NCI-H82 treated with DMSO at 0.1 percent for 48 hours (cell line): ENCODE results near the gene KCNH1.
A peak's percentile ranks its signal among the peaks of the same experiment; 100 is the strongest.

Experiments
- DNase-seq: peaks from one replicate; lab custom pipeline; 2025; ENCODE audit not compliant: unreplicated experiment; lab: John Stamatoyannopoulos, UW

KCNH1 gene

DNA sequence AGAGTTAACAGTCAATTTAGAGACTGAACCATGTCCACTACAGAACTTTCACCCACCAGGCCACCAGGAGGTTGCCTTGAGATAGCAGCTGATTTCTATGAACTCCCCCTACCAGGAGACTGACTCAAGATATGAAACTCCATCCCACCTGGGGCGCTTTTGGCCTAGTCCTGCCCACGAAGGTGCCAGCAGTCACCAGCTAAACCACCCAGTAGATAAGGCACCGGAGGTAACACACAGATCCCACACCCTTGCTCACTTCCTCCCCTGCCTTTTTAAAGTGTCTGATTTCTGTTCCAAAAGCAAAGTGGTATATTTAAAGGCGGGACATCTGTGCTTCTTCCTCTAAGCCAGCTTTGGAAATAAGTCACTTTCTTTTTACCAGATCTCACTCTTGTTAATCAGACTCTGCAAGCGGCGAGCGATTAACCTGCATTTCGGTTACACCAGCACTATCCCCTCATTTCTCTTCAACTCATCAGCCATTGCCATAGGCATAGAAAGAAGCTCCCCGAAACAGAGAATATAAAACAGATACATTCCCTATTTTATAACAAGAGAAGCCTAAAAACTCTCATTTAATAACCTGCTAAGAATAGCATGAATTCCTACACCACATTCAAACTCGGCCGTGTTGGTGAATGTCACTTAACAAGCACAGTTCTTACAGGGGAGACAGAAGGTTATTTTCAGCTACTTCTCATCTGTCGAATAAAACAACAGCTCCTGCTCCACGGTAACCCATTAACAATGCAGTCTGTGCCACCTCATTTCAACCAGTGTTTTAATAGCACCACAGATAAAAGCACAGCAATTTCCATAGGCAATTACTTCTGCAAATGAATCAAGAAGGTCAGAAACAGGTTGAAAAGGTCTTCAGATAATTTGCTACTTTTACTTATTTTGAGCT lies 318.1 kb downstream of the KCNH1 start:
- DNase-seq, result no peak

DNA sequence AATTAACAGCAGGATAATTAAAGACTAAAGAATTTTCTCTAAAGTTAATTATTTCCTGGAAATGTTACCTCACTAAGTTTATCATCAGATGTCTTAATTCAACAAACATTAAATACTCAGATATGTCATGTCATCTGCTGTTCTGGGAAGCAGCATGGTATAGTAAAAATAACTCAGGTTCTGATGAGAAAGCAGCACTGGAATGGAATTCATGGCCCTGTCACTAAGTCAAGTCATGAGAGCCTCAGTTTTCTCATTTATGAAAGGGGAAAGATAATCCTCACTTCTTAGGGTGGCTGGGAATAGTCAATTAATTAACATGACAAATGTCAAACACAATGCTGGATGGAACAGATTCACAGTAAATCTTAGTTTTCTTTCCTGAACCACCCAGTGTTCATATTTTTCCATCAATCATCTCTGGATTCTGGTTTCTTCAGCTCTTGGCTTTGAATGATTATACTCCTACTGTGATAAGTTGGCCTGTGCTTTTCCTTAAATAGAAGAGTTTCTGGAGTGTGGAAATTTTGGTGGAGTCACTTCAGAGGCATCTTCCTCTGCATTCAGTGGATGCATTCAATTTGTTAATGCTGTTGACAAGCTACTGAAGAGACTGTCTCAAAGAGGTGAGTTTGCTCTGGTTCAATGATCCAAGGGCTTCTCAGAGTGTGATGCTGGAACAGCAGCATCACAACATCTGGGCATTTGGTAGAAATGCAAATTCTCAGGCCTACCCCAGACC lies 319.4 kb downstream of the KCNH1 start:
- DNase-seq, result no peak

DNA sequence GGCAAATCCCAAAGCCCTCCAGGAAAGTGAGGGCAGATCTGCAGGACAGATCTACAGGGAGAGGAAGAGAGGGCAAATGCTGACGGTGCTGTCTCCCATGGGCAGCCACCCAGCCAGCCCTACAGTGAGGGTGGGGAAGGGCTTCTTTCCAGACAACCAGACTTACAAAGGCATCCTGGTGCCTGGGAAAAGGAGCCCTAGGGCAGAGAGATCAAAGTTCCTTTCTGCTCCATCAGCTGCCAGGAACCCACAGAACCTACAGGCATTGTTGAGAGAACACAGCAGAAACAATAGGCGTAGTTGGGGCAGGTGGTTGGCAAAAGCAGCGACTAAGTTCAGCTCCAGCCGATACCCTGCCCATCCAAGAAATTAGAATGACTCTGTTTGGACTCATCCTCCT lies 332.4 kb downstream of the KCNH1 start:
- no peak for DNase-seq

DNA sequence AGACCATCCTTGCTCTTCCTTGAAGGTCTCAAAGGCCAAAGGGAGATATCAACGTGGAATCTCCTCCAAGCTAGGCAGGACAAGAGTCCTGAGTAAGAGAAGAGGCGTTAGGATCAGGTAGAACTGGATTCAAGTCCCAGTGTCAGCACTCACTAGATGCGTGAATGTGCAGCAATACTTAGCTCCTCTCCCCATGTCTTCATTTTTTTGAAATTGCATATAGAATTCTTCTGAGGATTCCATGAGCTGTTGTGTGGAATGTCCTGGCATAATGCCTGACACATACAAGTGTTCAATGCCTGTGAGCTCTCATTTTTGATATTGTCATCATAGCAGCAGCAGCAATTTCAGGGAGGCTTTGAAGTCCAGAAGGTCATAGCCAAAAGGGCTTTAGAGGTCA lies 333.2 kb downstream of the KCNH1 start:
- DNase-seq, result no peak

DNA sequence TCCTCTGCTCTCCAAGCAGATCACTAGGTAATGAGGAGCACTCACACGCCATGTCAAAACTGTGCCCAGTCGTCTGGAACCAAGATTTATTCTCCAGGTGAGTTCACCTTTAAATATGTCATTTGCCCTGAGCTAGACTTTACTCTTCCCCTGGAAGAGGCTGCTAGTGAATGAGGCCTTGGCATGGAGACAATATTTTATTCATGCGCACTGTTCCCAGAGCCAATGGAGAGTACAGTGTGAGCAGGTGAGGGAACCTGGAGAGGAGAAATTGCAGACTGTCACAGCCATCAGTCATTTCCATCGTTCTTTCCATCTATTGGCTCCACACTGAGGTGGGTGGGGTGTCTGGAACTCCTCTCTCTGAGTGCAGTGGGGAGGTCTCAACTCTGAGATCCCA lies 333.6 kb downstream of the KCNH1 start:
- no peak for DNase-seq

DNA sequence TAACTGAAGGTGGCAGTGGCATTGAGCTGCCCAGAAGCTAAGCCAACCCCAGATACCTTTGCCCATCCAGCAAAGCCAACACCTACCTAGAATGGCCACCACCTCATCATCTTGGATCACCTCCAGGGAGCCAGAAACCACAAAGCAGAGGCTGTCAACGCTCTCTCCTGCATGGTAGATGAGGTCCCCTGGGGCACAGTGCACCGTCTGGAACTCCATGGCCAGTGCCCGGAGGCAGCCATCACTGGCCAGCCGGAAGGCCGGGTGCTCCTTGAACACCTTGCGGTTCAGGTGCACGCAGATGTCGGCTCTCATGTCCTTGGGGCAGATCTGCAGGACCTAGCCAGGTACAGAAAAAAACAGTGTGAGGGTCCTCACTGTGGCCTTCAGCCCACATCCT lies 336.5 kb downstream of the KCNH1 start:
- no peak for DNase-seq

- peak; percentile 50 for DNase-seq
These were observed 337.5 kb downstream of the KCNH1 start for GRCh38 chr1:210796421-210796820.

DNA sequence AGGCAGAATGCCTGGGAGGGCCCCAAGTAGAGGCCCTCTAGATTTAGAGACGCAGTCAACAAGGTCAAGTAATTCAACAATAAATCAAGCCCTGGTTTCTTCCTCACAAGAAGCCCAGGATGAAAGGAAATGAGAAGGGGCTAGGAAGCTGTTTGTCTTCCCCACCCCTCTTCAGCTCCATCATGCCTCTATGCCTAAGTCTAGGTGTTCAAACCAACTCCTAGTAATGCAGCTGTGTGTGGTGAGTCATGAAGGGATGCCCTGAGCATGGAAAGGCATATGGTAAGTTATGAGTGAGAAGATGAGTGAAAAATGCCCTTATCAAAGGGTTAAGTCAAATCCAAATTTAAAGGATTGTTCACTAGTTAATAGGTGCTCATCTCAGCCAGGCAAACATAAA lies 339.5 kb downstream of the KCNH1 start:
- no peak for DNase-seq

GRCh38 chr1:210792250-210793102 lies 341.5 kb downstream of the KCNH1 start:
- no peak for DNase-seq

DNA sequence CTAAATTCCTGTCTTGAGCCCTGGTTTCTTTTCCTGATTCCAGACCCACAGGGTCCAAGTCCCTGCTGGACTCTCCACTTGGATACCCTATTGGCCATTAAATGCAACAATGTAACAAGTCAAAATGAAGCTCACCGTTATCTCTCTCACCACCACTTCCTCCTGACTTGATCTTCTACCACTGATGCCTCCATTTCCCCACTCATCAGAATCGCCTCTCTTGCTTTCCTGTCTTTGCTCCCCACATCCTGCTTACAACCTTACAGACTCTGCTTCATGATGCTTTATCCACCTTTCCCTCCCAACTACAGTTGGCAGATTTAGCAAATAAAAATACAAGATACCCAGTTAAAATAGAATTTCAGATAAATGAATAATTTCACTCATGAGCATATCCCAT lies 343.8 kb downstream of the KCNH1 start:
- DNase-seq, result no peak

DNA sequence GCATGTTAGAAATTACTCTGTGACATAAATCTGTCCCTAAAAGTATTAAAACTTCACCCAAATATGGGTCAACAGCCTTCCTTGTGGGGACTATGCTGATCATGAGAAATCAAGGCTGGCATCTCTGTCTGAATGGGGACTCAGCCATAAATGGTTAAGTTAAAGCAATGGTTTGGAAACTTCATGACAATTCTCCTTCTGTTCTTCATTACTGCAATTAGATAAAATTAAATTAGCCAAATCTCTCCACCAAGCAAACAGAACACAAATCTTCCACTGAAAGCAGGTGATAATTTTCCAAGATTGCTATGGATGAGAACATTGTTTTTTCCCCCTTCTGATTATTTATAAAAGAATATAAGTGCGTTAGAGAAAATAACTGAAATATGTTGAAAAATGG lies 346.1 kb downstream of the KCNH1 start:
- no peak for DNase-seq

GRCh38 chr1:210786546-210786945 lies 347.4 kb downstream of the KCNH1 start:
- no peak for DNase-seq

DNA sequence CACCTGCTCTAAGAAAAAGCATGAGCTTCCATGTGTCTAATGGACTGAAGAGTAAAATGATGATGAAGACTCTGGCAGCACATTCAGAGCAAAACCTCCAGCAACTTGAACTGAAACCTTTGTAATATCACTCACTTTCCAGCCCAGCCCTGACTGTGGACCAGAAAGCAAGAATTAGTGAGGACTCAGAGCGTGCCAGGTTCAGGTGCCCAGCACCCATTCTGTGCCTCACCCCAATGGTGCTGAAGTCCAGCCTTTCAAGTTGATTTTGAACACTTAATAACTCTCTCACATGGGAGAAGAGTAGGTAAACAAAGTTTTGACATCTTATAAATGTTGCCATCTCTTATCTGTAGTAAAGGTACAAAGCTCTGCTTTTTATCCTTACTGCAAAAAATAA lies 350.0 kb downstream of the KCNH1 start:
- DNase-seq, result no peak

DNA sequence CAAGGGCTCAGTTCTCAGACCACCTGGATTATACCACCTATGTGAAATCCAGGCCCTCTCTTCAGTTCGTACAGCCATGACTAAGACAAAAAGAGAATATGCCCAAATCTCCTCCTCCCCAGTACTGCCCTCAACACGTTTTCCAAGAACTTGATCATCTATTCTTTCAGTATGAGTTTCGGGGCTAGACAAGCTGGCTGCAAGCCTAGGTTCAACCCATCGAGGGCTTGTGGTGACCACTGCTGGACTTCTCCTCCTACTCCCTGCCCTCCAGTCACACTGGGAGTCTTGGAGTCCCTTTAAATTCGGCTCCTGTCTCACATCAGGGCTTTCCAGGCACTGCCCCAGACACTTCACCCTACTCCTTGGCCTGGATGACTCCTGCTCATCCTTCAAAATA lies 352.3 kb downstream of the KCNH1 start:
- DNase-seq, result no peak

DNA sequence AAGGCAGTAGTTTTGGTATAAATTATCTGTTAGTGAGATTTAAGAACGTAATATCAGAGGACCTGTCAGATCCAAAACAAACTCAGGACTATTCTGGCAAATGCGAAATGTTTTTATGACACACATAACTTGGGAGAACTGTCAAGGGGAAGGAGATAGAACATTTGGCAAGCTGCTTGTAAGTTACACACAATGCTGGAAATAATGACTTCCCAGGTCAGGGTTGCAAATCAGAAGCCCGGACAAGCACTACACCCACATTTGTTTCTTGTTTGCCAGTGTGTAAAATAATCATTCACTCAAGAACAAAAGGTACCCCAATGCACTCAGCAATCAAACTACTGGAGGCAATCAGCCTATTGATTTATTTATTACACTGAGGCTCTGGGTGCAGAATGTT lies 354.7 kb downstream of the KCNH1 start:
- DNase-seq, result no peak

- DNase-seq, result no peak
These were observed 356.0 kb downstream of the KCNH1 start for GRCh38 chr1:210777914-210778313.

DNA sequence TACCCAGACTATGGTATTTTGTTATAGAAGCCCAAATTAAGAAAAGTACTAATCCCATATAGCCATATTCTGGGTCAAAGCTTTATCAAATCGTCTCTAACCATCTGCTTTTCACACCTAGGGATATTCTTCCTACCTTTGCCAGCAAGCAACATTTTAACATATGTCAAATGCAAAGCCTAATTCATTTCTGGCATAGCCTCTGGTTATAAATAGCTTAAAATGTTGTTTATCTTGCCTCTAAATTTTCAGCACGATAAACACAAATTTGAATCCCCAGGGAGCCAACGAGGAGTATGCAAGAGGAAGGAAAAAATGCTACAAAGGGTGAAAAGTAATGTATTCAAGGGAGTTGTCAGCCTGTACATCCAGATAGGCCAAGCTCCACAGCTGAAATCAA lies 357.2 kb downstream of the KCNH1 start:
- no peak for DNase-seq

DNA sequence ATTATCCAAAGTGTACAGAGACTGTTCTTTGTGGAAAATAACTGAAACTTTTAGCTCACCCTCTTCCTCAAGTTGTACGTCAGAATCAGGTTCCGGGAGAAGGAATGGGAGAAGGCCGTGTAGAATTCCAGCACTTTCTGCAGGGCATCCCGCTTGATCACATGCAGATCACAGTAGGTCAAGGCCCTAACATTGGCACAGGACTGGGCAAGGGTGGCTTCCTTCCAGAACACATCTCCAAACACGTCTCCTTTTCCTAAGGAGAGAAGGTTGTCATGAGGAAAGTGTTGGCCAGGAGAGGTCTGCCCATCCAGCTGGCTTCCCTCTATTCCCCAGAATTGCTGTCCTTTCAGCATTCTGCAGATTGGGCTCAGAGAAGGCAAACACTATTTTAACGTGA lies 358.7 kb downstream of the KCNH1 start:
- DNase-seq, result no peak

DNA sequence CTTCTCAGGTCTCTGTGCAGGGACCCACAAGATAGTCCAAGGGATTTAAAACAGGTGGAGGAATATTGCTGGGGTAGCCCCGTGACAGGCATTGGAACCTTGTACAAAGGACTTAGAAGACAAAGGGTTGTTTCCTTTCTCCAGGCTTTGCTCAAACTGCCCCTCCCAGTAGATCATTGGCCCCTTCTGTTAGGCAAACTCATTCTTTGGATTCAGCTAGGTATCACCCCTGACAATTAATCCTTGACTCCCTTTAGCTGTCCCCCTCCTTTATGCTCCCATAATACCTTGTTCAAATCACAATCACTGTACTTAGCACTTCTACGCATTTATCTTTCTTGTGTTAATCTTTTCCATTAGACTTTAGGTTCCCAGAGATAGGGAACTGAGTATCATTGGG lies 360.5 kb downstream of the KCNH1 start:
- no peak for DNase-seq

DNA sequence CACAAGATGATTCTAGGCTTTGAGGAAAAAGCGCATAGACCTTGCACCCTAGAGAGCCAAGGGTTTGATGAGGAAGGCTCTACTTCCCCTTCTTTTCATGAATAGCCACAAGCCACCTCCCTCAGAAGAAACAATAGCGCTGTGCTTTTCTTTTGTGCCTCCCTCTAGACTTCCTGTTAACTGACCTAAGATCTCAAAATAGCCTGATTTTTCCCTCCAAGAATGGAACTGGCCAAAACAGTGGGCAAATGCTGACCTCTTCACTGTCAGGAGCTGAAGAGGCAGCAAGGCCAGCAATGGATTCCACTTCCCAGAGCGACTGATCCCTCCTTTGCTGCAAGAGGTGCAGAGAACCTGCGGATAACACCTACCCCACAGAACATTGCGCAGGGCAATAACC lies 362.8 kb downstream of the KCNH1 start:
- no peak for DNase-seq

GRCh38 chr1:210770396-210770984 lies 363.5 kb downstream of the KCNH1 start:
- no peak for DNase-seq
